Calu3 (cell line): ENCODE results near the gene ANXA11. TPM values are rescaled to one million over a fixed set of nuclear protein-coding genes. Genes with fewer than 3 reads are reported as not detected.

ENCODE experiments used
- BruUV-seq: library from RNA; stranded (reverse); fragments of 400-500 nt; replicated peaks from 2 replicates; lab custom pipeline; 2021; lab: Mats Ljungman, UMichigan
- CTCF ChIA-PET: fragments of 300-600 bp; sonication (Branson Sonifier 250); formaldehyde crosslinking; loops from one replicate; lab custom pipeline; 2022; ENCODE audit warnings: antibody characterized with exemption; lab: Charles Lee
- DNase-seq: peaks from one replicate; pipeline ENCODE4 v3.0.0; 2022
- H3K27ac Mint-ChIP-seq: one replicate; pipeline ENCODE4 v1.8.0; 2022; ENCODE audit warnings: mixed read lengths; ENCODE audit not compliant: unreplicated experiment
- H3K27me3 Mint-ChIP-seq: one replicate; pipeline ENCODE4 v1.8.0; 2022; ENCODE audit warnings: mixed read lengths; ENCODE audit not compliant: unreplicated experiment
- H3K36me3 Mint-ChIP-seq: one replicate; pipeline ENCODE4 v1.8.0; 2022; ENCODE audit warnings: mild to moderate bottlenecking, moderate library complexity, mixed read lengths; ENCODE audit not compliant: insufficient read depth, unreplicated experiment
- H3K4me1 Mint-ChIP-seq: one replicate; pipeline ENCODE4 v1.8.0; 2022; ENCODE audit warnings: mild to moderate bottlenecking, low read depth, mixed read lengths; ENCODE audit not compliant: unreplicated experiment
- H3K4me3 Mint-ChIP-seq: one replicate; pipeline ENCODE4 v1.8.0; 2022; ENCODE audit warnings: mild to moderate bottlenecking, low read depth, moderate library complexity, mixed read lengths; ENCODE audit not compliant: unreplicated experiment
- H3K9me3 Mint-ChIP-seq: one replicate; pipeline ENCODE4 v1.8.0; 2022; ENCODE audit warnings: low read depth, mixed read lengths; ENCODE audit not compliant: unreplicated experiment
- CTCF ChIP-seq: fragments of 200-600 bp; IDR thresholded peaks from one replicate; pipeline ENCODE4 v1.8.0; 2022; ENCODE audit warnings: antibody characterized with exemption; ENCODE audit not compliant: unreplicated experiment
- intact Hi-C: fragments of 100-400 bp; cut with micrococcal nuclease; formaldehyde crosslinking; loops from one replicate; pipeline ENCODE4 v1.10.0; 2022; ENCODE audit not compliant: unreplicated experiment
- total RNA-seq: library from RNA; stranded (reverse); gene quantifications from 2 replicates; pipeline ENCODE4 v1.2.3, GENCODE V29; 2022

Gene ANXA11
- total RNA-seq, 1 experiment from 2014 or later, result 835 TPM

GRCh38 chr10:80108576-80109239, 96.6 kb downstream of the ANXA11 start:
- DNase-seq, result no peak
- Mint-ChIP-seq H3K9me3 (peaks cover 4% of the 10 kb centered on the region), H3K4me3 (no peak overlapping the region), H3K27me3 (peaks cover 43% of the 10 kb centered on the region), H3K27ac (no peak overlapping the region), H3K36me3 (no peaks in the 10 kb centered on the region), H3K4me1 (peaks cover 16% of the 10 kb centered on the region)
- TF ChIP-seq CTCF, result no peak
- BruUV-seq, result no TSS peak
- intact Hi-C loops, result no loop called here
- CTCF ChIA-PET, result interaction anchor here (0.5 kb wide), 1 partner anchor 14 kb away, joined by 5 read pairs; no protein-coding TSS in a partner anchor

DNA sequence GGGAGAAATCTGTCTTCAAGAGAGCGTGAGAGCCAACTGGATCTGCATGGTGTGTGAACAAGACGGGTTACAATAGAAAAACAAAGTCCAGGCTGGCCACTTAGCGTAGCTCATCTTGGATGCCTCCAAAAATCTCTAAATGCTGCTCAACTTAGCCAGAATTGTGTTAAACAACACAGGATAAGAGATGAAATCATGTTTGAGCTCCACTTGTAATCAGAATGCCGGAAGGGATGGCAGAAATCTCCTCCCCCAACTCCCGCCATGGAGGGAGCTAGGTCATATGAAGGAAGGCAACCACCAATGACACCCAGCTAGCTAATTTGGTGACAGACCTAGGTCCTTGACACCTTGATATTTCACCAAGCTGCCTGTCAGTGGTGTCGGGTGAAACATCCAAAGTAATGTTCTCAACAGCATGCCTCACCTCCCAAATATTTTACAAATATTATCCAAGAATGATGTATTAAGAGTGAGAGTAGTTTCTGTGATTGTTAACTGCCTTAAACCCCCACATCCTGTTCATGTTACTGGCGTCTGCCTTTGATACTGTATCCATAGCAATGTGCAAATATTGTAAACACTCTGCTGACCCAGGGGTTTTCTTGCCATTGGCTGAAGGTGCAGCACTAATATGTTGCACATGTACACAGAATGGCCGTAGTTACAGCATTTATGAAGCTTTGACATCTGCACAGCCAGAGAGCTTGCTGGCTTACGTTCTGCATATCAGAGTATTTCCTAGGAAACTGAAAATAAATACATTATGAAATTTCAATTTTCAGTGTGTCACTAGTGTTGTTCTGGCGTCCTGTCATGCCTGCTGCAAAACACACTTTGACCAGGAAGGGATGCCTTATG, 101.0 kb downstream of the ANXA11 start:
- BruUV-seq, result no TSS peak
- no peak overlapping the region for H3K27ac Mint-ChIP-seq
- CTCF ChIA-PET, result interaction anchor here (0.7 kb wide), 1 partner anchor 667 kb away, joined by 3 read pairs; no protein-coding TSS in a partner anchor
- intact Hi-C loops, result no loop called here
- no peak for TF ChIP-seq CTCF
- peaks cover 4% of the 10 kb centered on the region for H3K9me3 Mint-ChIP-seq
- no peaks in the 10 kb centered on the region for H3K4me1 Mint-ChIP-seq
- no peak overlapping the region for H3K4me3 Mint-ChIP-seq
- DNase-seq, result no peak
- peaks cover 46% of the 10 kb centered on the region for H3K27me3 Mint-ChIP-seq
- no peaks in the 10 kb centered on the region for H3K36me3 Mint-ChIP-seq

Other genes starting within 250 kb of the ANXA11 start
- 26.5 and 33.2 TPM in 2 replicates for gene TMEM254, start 126.9 kb downstream of the ANXA11 start, total RNA-seq
- gene PLAC9, start 72.8 kb downstream of the ANXA11 start, total RNA-seq, result not detected in 2 replicates
- gene MAT1A, start 84.1 kb upstream of the ANXA11 start, total RNA-seq, result not detected in 2 replicates
- gene DYDC1, start 151.2 kb upstream of the ANXA11 start, total RNA-seq, result not detected in 2 replicates
- gene DYDC2, start 151.2 kb upstream of the ANXA11 start, total RNA-seq, result not detected in 2 replicates
- 61.4 and 67.2 TPM in 2 replicates for gene PRXL2A, start 203.0 kb upstream of the ANXA11 start, total RNA-seq
- gene TSPAN14, start 248.8 kb upstream of the ANXA11 start, total RNA-seq, result 98.6 and 116 TPM in 2 replicates